A673 (cell line): ENCODE data around the gene MRPL28.

Experiments used
- EZH2 ChIP-seq: fragments of 200-600 bp; sonication (generic); IDR thresholded peaks from 2 replicates; pipeline ENCODE4 v1.6.1; 2017; ENCODE audit warnings: borderline replicate concordance, low read depth, mild to moderate bottlenecking, mixed read lengths, antibody characterized with exemption, low read length; ENCODE audit not compliant: poor library complexity, severe bottlenecking
- TF ChIP-seq, protein P1 (sequence below): fragments of 300-800, 200-600 bp; sonication (generic); conservative IDR thresholded peaks from 2 replicates; pipeline ENCODE4 v1.5.1; 2017; ENCODE audit warnings: low read depth, mild to moderate bottlenecking, antibody characterized with exemption, low read length, moderate library complexity, mixed read lengths

- TF ChIP-seq, protein P1, sequence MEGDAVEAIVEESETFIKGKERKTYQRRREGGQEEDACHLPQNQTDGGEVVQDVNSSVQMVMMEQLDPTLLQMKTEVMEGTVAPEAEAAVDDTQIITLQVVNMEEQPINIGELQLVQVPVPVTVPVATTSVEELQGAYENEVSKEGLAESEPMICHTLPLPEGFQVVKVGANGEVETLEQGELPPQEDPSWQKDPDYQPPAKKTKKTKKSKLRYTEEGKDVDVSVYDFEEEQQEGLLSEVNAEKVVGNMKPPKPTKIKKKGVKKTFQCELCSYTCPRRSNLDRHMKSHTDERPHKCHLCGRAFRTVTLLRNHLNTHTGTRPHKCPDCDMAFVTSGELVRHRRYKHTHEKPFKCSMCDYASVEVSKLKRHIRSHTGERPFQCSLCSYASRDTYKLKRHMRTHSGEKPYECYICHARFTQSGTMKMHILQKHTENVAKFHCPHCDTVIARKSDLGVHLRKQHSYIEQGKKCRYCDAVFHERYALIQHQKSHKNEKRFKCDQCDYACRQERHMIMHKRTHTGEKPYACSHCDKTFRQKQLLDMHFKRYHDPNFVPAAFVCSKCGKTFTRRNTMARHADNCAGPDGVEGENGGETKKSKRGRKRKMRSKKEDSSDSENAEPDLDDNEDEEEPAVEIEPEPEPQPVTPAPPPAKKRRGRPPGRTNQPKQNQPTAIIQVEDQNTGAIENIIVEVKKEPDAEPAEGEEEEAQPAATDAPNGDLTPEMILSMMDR: no peak
- TF ChIP-seq EZH2: no peak
Observed at GRCh38 chr16:336269-336668, 34.1 kb downstream of the MRPL28 start.
